HK-2 (cell line): ENCODE data around the gene KRTAP22-1.

ENCODE experiments used
- DNase-seq: peaks from one replicate; pipeline ENCODE4 v3.0.0-alpha.2; 2018; ENCODE audit not compliant: unreplicated experiment

The KRTAP22-1 gene

DNA sequence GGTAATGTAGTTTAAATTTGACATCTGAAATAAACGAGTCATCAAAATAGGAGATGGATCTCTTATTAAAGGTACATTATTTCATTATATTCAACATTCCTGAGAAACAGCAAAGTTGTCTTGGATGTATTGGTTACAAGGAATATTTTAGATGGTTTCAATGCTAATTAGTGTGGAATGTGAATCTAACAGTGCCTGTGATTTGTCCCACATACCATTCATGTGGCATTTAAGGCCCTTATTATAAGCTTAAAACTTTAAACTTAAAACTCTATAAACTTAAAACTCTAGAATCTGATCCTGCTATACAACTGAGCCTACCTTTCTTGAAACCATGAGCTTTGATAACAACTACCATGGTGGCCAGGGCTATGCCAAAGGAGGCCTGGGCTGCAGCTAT is at the start of gene KRTAP22-1:
KRTAP22-1 (plus strand) TSS at position 301 of the 400 bp plus-strand sequence.
- DNase-seq = no peak

DNA sequence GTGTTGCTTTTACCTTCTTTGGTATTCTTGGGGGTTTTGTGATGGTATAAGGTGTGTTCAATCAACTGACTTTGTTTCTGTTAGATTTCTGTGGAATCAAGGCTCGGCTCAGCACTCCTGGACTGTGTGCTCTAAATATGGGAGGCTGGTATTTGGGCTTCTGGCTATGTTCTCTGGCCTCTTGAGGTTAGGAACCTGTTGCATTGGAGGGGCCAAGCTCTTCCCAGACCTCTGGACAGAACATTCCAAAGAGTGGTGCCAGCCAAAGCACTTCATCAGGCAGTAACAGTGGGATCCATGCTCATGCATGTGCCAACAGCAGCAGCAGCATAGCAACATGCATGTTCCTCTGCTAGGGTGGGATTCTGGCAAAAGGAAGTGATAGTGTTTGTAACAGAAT is 48.1 kb upstream of the KRTAP22-1 start:
- no peak for DNase-seq

DNA sequence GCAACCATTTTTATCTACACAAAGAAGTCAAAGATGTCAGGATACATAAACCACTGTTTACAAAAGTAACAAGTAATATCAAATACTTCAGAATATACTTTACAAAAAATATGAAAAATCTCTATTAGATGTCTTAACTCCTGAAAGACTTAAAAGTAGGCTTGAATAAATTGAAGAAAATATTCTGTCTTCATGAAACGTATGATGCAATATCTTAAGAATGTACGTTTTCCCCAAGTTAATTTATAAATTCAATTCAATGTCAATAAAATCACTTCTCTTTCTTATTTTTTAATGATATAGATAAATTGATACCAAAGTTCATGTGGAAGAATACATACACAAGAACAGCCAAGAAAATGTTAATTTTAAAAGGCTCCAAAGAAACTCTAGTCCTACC is 45.8 kb upstream of the KRTAP22-1 start:
- no peak for DNase-seq

DNA sequence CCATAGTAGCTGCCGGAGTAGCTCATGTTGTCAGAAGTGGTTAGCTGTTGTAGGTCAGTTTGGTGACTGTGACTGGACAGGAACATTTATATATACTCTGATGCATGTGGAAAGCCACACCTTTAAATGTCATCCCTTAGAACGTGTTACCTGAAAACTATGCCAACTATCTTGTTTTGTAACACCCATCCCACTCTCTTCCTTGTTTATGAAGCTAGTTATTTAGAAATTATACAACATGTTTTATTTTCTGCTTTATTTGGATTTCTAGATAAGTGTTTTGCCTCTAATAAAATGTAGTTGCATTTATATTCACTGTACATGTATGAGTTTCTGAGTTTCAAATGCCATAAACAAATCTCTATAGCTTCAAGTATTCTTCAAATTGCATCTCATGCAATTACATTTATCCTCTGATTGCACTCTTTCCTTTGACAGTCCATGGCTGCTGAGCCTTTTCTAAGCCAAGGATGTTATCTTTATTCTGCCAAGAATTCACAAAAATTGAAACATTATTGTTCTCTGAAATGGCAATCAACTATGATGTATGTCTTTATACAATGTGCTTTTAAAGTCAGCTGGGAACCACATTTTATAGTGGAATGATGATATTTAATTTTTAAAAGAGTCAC is 39.5 kb upstream of the KRTAP22-1 start, which contains the start of gene KRTAP19-7:
KRTAP19-7 (minus strand) TSS at position 51 of the 632 bp plus-strand sequence; CDS start at position 26, 25 bp downstream.
- DNase-seq = no peak

DNA sequence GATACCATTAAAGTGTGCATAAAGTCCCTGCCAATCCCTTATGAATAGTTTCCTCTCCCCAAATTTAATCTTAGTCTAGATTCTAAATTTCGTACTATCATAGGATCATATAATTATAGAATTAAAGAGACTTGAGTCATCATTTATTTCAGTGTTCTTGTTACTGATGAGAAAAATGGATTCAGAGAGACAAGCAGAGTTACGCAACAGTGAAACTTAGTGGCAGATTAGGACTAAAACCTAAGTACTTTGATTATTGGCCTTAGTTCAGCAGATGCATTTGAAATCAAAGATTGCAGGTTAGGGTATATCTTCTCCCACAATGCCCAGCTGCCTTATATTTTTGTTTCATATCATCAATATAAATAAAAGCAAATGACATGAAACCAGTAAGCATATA is 38.9 kb upstream of the KRTAP22-1 start:
- no peak for DNase-seq

DNA sequence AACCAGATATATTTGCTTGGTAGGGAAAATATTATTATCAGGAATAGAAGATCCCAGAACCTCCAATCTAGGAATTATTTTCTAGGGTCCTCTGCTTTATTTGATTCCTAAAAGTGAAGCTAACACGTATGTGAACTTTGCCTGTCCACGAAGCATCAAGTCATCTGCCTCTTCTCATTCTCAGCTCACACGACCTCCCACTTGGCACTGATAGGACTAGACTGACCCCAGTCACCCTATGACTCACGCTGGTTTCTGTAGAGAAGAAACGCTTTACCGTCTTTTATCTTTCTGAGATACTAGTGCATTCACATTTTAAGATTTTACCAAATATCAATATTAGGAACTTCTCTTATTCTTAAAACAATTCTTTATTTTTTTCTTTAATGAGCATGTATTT is 37.8 kb upstream of the KRTAP22-1 start:
- DNase-seq = no peak

DNA sequence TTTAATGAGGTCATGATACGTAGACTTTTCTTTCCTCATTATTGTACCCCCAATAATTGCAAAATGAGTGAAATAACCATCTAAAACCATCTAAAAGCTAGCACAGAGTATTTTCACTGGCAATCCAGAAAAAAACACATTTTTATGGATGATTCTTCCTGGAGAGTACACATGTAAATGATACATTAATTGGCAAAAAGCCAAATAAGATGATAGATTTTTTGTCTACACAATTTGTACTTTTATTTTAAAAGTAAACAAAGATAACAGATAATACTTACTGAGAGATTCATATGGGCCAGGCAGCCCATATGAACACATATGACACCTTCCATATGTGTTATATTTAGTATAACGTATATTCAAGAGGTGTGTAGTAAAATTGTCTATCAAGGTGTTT is 37.3 kb upstream of the KRTAP22-1 start:
- no peak for DNase-seq

DNA sequence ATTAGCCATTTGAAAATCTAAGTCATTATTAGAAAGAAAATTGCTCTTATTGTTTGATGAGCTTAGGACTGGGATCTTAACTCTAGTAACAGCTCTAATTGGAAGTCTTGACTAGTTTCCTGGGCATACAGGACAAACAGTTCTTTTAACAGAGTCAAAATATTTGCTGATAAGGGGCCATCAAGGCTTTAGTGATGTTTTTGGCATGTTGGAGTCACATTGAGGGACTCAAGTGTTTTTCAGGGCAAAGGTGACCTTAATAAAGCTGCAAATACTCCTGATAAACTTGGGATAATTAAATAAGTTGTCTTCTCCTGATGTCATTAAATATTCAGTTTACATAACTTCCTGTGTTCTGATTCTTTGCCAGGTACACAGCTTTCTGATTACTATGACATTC is 33.3 kb upstream of the KRTAP22-1 start:
- no peak for DNase-seq

DNA sequence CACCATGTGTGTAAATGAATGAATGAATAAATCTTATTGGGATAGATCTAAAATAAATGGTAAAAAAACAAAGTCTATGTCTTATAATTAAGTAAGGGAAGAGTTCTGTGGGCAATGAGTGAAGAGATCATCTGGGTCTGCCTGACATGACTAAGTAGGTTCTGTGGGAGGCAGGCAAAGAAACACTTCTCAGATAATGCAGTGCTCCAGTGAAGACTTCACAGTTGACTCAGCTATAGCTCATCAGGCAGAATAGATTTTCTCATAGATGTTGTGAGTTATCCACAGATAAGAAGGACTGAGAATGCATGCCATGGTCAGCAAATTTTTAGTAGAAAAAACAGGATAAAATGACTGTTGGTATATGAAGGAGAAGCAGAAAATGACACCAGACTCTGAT is 23.1 kb upstream of the KRTAP22-1 start:
- no peak for DNase-seq

DNA sequence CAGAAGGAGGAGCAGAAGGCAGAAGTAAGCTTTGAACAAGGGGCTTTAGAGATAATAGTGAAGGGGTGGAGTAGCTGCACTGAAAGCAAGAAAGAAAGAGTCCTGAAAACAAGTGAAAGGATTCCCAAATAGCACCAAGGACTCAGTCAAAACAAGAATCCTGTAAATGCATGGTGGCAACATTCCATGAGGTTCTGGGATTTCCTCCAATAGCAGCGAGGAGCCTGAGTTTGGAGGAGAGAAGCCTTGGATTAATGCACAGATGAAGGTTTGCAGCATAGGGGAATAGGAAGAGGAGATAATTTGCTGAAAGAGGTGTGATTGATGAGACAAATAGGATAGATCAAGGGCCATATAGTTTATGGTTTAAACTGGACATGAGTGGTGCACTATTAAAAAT is 21.5 kb upstream of the KRTAP22-1 start:
- DNase-seq = no peak

DNA sequence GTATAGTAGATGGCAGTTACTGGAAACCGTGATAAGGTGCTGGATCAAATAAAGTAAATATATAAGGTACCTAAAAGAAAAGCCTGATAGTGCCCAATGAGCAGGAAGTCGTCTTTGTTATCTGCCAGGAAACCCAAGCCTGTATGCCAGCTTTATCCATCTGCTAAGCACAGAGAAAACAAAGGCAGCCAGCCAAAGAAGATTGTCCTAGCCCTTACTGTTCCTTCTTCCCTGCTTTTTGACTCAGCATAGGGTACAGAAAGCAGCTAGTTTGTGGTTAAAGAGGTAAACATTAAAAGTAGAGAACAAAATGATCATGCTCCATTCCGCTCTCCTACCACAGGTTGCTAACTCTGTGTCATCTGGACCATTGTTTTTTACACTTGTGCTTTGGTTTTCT is 20.8 kb upstream of the KRTAP22-1 start:
- no peak for DNase-seq

DNA sequence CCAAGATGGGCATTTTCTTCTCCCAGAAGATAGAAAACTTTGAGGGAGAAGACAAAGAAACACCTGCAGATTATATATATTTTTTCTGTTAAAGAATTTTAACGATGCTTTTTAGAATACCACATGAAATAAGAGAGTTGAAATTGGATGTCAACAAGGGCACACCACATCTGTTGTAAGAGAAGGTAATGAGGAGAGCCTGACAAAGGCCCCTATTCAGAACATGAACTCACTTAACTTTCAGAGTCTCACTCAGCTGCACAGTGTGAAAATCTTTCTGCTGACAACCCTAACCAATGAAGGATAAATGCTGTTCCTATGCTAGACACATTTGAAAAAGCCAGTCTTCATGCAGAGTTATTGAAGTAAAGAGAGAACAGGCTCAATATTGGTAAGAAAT is 18.0 kb upstream of the KRTAP22-1 start:
- DNase-seq = no peak

DNA sequence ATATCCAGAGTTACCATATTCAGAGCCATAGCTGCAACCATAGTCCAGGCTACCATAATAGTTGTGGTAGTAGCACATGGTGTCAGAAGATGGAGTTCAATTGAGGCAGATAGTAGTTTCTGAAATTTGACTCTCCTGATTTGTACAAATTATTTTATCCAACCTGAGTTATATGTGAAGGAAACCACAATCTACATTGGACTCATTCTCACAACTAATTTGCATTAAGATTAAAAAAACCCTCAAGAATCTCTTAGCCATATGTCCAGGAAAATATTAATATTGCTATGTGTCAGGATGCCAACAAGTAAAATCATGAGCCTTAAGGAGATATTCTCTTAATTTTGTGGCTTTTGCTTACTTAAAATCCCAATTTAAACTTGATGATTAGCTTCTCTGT is 10.6 kb upstream of the KRTAP22-1 start, which contains the start of gene KRTAP22-2:
KRTAP22-2 (minus strand) TSS at position 101 of the 400 bp plus-strand sequence.
- no peak for DNase-seq

DNA sequence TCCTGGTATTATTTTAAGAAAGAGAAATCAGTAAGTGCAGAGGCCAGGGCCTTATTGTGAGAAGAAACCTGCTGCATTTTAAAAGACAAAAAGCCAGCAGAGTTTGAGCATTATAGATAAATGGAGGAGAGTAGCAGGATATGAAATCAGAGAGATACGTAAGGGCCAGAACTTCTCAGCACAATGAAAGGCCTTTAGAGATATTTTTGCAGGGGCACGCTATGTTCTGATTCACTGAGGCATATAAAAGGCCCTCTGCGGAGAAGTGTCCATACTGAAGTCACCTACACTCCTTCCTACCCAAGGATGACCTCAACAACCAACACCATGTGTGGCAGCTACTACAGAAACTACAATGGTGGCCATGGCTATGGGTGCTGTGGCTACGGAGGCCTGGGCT is 8.7 kb upstream of the KRTAP22-1 start, which contains the start of gene KRTAP6-3:
KRTAP6-3 (plus strand) TSS at position 301 of the 400 bp plus-strand sequence; CDS start at position 307, 6 bp downstream.
- DNase-seq = no peak

DNA sequence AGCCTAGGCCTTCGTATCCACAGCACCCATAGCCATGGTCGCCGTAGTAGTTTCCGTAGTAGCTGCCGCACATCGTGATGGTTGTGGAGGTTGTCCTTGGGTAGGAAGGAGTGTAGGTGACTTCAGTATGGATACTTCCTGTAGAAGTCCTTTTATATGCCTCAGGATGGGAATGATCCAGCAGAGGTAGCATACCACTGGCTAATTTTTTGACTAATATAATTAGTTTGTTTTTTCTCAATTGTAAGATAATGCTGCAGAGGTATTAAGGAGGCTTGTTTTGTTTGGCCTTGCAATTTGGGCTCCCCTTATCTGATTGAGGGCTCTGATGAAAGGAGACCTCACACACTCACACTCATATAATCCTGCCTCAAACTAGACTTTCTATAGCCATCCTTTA is 2.1 kb upstream of the KRTAP22-1 start, which contains the start of gene KRTAP6-2:
KRTAP6-2 (minus strand) TSS at position 101 of the 400 bp plus-strand sequence; CDS start at position 73, 28 bp downstream.
- no peak for DNase-seq

DNA sequence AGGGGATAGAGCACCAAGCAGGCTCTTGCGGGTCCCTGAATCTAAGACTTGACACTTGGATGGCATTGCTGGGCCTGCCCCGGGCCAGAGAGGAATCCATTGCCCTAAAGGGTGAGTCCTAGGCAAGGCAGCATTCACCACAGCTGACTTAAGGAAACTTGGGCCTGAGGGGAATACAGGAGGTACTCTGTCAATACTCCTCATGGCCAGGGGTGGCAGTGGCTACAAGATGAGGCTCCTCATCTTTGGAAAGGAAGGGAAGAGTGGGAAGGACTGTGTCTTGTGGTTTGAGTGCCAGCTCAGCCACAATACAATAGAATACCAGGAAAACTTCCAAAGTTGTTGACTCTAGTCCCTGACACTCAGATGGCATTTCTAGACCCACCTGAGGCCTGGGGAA is 5.1 kb downstream of the KRTAP22-1 start:
- DNase-seq = no peak

DNA sequence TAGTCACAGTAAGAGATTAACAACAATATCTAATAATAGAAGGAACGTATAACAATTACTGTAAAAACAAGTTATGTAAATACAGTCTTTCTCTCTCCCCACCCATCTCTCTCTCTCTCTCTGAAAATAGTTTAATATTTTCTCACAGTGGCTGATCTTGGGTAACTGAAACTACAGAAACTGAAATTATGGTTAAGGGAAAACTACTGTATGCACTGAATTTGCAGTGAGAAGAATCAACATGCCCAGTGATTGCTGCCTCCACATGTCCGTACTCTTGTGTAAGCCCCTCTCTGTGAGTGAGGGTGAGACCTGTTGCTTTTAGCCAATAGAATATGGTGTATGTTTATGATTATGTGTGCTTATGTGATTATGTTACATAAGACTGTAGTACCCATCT is 11.2 kb downstream of the KRTAP22-1 start:
- DNase-seq = no peak

DNA sequence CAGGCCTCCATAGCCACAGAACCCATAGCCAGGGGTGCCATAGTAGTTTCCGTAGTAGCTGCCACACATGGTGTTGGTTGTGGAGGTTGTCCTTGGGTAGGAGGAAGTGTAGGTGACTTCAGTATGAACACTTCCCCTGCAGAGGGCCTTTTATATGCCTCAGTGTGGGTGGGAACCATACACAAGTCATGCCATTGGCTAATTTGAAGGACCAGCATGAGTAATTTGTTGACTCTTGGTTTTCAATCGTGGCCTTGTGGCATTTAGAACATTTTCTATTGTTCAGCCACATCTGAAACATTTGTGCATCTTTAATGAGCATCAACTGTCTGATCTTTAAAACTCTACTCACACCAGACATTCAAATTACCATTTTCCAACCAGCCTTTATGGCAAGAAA is 12.9 kb downstream of the KRTAP22-1 start, which contains the start of gene KRTAP6-1:
KRTAP6-1 (minus strand) TSS at position 95 of the 400 bp plus-strand sequence; CDS start at position 69, 26 bp downstream.
- no peak for DNase-seq

DNA sequence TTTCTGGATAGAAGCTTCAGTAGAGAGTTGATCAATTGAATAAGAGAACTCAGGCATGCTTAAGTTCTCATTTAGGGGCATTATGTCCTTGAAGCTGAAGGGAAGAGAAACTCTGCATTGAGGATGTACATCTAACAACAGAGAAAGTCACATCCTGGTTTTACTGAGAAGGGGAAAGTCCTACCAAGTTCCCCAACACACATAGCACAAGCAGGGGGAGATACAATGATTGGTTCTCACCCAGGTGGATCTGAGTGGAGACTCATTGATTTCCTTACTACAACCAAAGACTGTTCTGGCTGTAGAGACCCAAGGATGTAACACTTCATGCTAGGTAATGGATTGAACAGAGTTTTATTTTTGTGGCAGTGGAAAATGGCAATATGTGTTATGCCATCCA is 14.3 kb downstream of the KRTAP22-1 start:
- DNase-seq = no peak

DNA sequence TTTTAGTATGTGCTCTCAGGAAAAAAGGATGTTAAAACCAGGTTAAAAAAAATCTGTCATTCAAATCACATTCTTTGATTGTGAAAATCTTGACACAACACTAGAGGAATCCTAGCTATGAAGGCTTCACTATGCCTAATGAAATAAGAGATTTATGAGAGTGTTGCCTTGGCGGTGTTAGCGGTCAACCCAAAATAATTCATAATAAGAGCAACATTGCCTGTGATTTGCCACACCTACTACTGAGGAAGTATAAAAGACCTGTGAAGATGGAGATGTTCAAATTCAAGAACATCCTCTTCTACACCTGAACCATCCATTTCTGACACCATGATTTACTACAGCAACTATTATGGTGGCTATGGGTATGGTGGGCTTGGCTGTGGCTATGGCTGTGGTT is 15.2 kb downstream of the KRTAP22-1 start, which contains the start of gene KRTAP20-1:
KRTAP20-1 (plus strand) TSS at position 301 of the 400 bp plus-strand sequence; CDS start at position 331, 30 bp downstream.
- DNase-seq = no peak

DNA sequence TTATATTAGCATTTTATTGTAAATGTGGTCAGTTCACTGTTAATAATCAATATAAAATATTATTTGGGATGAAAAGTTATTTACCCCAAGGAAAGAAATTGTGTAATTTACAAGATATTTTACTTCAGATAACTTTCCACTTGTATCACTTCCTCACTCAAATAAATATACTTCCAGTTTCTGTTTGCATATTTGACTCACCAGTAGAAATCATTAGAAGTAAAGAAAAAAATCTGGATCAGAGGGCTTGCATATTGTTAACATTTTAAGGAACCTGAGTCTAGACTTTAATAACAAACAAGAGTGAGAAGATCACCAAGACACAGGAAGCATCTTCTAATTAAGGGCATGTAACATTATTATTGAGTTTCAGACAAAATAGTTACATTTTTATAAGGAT is 19.2 kb downstream of the KRTAP22-1 start:
- no peak for DNase-seq

DNA sequence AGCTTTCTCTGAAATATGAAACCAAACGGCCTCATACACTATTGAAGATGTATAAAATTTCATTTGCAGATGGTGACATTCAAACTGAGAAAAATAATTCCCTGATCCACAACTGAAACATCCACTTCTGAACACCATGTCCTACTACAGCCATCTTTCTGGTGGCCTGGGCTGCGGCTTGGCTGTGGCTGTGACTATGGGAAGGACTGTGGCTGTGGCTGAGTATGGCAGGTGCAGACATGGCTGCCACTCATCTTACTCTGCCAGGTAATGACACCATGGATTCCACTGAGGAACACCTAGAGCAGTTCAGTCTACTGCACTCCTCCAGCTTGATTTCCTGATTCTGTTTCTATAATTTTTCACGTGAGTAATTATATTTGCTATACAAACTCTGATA is 19.6 kb downstream of the KRTAP22-1 start, which contains the start of gene KRTAP20-4:
KRTAP20-4 (plus strand) TSS at position 106 of the 400 bp plus-strand sequence.
- no peak for DNase-seq

DNA sequence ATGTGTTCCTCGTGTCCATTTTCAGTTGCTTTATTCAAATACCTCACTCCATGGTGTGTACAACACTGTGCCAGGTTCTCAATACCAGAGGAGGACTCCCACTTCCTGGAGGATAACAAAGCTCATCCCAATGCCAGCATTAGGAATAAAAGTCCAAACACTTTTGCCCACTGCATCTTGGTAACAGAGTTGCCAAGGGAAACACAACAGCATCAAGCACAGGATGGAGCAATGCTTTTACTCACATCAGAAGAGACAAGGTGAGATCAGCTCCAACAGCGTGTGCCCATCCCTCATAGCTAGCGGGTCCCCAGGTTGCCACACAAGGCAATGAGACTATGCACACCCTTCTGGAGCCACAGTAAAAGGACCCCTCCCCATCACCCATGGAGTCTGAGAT is 22.5 kb downstream of the KRTAP22-1 start:
- no peak for DNase-seq
